Stimulated activated CD4-positive, alpha-beta T cell treated with anti-CD3 and anti-CD28 coated beads, Interleukin-4, amount 100 ng/mL, for 24 hours (primary cell): Measurements from ENCODE around the gene ETV1.

ENCODE experiments used
- DNase-seq: peaks from one replicate; pipeline ENCODE4 v3.0.0-alpha.2; 2020

The ETV1 gene

DNA sequence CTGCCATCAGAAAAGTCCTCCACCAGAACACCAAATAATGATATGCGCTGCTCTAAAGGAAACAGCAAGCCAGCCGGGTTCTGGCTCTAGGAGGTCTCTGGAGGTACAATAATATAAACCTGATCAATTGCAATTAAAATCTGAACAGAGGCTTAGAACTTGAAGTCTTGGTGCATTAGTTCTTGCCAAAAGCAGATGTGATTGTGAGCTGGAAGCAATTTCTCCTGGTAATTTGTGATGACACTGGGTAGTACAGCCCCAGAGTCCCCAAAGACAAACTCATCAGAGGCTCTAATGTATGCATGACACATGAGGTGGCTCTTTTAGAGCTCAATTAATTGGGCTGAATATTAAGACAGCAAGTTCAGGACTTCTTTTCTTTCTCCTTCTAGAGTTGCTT, 3.3 kb downstream of the ETV1 start:
- DNase-seq = no peak

DNA sequence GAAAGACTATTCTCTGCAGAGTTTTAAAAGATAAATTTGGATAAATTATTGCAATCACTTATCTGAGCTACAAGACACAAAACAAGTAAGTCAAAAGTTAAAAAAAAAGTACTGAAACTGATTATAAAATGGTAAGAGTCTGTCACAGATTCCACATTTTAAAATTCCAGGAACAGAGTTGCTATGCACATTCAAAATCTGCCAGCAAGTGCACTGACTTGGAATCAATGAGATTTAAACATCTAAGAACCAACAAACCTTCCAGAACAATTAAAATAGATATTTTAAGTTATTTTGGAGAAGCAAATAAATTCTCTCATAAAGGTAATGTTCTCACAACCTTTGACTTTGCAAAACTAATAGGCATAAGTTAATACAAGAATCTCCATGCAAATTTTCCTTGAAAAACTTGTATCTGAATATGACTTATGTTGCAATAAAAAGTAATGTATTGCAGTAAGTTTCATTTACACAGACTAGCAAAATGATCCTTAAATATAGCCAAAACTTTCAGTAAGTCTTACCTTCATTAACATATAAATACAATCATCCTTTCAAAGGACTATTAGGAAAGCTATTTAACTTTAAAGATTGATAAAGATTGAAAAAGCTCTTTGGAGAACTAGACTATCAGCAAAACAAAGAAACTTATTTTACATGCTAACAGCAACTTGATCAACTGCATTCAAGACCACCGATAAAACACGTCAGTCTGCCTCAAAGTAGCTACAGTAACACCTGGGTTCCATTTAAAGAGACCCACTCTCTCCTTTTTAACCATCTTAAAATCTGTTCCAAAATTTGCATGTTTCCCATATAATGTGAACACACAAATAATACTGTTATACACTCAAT, 4.4 kb downstream of the ETV1 start:
- DNase-seq = no peak

DNA sequence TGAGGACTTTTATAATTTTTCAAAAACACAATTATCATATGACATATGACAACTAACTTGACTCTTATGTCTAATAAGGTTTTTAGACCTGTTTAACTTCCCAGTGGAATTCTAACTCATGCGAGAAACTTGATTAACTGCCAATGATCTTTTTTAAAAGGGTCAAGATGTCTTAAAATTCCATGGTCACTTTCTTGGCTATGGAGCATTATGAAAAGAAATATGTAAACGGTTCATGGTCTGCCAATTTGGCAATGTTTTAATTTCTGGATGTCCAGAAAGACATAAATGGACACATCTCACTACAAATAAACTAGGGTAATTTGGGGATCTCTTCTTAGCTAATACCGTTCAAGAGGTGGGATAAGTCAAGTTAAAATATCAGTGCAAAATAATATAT, 5.4 kb downstream of the ETV1 start:
- DNase-seq = no peak

DNA sequence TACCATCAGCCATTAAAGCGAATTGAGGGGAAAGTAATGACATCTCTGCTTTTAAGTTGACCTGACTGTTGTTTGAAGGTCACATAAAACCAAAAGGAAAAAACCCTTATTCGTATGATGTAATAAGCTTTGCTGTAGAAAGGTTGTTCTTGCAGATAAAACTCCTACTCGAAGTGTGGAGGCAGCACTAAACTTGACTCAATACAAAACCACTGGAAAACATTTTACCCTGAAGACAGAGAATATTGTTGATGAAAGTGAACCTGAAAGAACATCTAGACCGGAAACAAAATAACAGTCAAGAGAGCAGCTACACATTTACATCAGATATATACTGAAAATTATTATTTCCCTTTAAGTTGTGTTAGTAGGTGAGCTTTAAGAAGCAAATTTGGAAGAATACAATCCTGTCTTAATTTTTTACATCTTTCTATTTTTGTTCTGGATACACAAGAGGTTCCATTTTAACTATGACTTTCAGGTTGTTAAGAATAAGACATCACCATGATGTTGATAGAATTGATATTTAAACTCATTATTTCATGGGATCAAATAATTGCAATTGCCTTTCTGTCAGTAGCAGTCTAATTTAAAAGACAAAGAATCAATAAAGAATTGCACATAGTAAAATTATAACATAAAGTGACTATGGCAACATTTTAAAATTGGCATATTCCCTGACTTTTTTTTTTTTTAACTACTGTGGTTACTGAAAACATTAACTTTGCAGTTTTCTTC, 6.4 kb downstream of the ETV1 start:
- no peak for DNase-seq

DNA sequence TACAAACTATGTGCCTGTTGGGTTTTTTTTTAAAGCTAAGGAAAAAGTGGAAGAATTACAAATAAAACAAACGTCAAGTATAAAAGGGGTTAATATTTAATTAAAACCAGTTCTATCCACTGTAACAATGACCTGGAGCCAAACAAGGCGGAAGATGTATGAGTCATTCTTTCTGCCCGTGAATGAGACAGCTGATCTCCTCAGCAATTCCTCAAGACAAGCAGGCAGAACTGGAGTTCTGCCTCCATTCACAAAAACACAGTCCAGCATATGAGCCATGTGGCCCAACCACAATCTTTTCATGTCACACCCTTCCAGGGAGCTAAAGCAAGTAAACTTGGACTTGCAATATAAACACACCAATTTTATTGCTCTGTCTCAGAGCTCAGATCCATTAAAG, 8.4 kb downstream of the ETV1 start:
- no peak for DNase-seq

GRCh38 chr7:13980474-13980873, 9.0 kb downstream of the ETV1 start:
- DNase-seq = no peak

GRCh38 chr7:13979671-13980435, 9.6 kb downstream of the ETV1 start:
- DNase-seq = no peak

DNA sequence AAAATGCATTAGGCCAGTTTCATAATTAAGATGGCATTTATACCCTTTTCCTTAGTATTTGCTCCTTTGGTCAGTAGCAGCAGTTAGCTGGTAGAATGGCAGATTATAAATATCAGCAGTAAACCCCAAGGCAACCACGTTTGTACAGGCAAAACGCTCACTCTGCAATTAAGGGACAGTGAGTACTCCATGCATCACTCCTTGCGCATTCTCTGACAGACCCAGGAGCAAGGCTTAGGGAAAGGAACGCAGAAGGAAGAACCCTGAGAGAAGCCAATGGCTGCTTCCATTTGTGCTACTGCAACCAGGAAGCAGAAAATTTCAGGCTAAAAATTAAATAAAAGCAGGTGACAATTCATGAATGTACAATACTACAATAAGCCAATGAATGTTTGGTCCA, 12.9 kb downstream of the ETV1 start:
- no peak for DNase-seq

GRCh38 chr7:13965077-13965476, 24.4 kb downstream of the ETV1 start:
- DNase-seq = no peak

GRCh38 chr7:13963925-13964324, 25.5 kb downstream of the ETV1 start:
- no peak for DNase-seq

- no peak for DNase-seq
These were observed 34.0 kb downstream of the ETV1 start for GRCh38 chr7:13955494-13955893.

- DNase-seq = no peak
These were observed 36.1 kb downstream of the ETV1 start for GRCh38 chr7:13953368-13953767.

DNA sequence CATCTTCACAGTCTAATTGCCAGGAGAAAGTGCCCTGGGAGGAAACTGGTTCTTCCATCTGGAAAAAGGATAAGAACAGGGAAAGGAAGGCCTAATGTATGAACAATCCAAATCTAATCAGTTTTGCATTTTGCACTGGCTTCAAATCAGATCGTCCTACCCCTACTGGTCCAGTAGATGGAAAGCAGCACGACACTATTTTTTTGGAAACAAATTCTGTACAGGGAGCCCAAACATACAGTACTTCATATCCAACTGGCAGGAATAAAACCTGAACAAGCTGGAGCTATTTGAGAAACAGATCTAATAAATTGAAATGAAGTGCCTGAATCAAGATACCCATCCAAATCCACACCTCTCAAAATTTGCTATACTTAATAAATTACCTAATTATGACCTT, 36.5 kb downstream of the ETV1 start:
- no peak for DNase-seq

- no peak for DNase-seq
These were observed 39.5 kb downstream of the ETV1 start for GRCh38 chr7:13949939-13950338.

- DNase-seq = no peak
These were observed 40.0 kb downstream of the ETV1 start for GRCh38 chr7:13949445-13949844.

DNA sequence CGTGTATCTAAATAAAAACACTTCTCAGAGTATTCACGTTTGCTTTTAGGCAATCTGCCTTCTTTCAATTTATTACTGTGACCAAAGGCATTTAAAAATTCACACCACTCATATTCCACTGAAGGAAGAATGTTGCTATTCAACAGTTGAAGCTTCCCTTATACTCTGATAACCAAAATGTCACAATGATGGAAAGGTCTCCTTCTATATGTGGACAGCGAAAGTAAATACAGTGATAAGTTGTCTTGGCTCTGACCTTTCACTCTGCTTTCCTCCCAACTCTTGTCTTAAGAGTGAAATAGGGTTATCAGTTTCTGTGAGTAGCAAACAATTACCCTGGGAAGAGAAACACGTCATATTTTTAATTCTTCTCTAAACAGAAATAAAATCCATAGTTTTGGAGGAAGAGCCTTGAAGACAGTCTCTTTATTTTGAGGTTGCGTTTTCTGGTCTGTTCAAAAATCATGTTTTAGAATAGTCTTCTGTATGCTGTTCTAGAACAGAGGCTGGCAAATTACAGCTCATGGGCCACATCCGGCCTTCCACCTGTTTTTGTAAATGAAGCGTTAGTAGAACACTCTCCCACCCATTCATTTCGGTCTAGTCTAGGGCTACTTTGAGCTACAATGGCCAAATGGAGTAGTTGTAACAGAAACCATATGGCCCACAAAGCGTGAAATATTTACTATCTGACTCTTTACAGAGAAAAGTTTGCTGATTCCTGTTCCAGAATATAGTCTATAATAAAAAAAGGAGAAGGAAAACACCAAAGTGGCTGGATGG, 41.3 kb downstream of the ETV1 start:
- DNase-seq = no peak

DNA sequence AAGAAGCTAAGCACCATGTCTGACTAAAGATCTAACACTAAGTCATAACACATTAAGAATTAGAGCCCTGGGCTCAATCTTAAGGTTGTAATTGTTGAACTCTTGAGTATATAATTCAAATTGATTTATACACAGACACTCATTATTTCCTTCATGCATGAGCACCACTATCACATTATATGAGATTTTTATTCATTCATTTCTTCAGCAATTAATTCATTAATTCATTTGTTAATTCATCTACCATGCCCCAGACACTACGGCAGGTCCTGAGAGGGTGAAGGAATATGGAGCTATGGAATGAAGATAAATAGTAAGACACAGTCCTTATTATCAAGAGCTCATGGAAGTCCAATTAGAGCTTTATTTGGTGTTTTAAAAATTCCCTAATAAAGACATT, 41.9 kb downstream of the ETV1 start:
- no peak for DNase-seq

DNA sequence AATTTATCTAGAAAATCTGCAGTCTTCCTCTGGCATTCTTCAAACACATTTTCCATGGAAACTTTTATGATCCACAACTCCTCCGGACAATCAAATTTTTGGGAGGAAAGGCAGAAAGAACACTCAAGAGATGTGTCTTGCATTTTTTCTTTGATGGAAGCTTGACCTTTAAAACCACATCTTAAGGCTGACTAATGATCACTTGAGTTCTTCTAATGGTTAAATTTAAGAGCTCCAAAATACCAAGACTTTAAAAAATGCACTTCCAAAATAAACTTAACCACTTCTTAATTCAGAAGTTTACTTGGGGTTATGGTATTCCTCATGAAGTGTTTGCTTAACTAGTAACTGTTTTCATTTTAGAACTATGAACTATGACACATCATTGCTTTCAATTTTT, 43.3 kb downstream of the ETV1 start:
- DNase-seq = no peak

DNA sequence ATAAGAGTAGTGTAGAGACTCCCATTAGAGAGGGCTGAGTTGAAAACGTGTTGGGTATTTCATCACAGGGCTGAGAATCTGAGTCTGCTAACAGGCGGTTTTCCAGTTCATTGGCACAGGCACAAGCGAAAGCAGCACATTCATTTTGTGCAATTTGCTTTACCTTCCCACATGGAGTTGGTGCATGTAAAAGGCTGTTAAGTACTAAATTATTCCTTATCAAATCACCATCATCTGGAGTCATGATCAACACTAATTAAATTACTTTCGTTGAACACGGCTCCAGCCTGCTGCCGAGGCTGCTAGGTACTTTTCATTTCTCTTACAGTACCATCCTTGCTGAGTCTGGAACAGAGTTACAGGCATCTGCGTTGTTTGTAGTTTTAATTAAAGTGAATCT, 43.8 kb downstream of the ETV1 start:
- DNase-seq = no peak

GRCh38 chr7:13933536-13933935, 55.9 kb downstream of the ETV1 start:
- DNase-seq = no peak

DNA sequence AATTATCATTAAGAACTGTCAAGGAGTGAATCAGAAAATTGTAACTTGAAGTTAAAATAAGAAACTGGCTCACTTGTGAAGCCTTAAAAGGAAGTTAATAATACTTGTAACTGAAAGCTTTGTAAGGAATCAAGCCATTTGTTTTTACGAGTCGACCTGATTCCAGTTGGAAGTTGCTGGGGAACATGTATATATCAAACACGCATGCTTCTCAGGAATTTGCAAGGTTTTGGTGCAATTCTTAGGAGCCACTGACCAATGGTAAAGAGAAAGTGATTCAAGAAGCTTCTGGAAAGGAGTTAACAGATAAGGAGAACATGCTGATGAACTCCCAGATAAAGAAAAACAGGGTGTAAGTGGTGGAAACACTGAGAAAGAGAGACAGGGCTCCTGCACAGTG, 56.4 kb downstream of the ETV1 start:
- DNase-seq = no peak

GRCh38 chr7:13932131-13932530, 57.3 kb downstream of the ETV1 start:
- no peak for DNase-seq

GRCh38 chr7:13921062-13921461, 68.4 kb downstream of the ETV1 start:
- no peak for DNase-seq
